IPS-20b (cell line): ENCODE data around the gene WDR18.

Experiments
- H3K27ac ChIP-seq: one replicate; pipeline ENCODE4 v1.5.1; 2013; ENCODE audit warnings: low read length
- H3K27me3 ChIP-seq: 2 replicates; pipeline ENCODE4 v1.6.1; 2013; ENCODE audit warnings: mild to moderate bottlenecking, low read length, inconsistent platforms; ENCODE audit not compliant: insufficient read depth
- H3K36me3 ChIP-seq: 2 replicates; pipeline ENCODE4 v1.6.1; 2013; ENCODE audit warnings: low read depth, mild to moderate bottlenecking, inconsistent platforms, low read length, moderate library complexity; ENCODE audit not compliant: insufficient read depth
- H3K4me1 ChIP-seq: 2 replicates; pipeline ENCODE4 v1.6.1; 2013; ENCODE audit warnings: mild to moderate bottlenecking, control low read depth, inconsistent platforms, low read length, moderate library complexity; ENCODE audit not compliant: insufficient read depth
- H3K4me3 ChIP-seq: 2 replicates; pipeline ENCODE4 v1.5.1; 2013; ENCODE audit warnings: mild to moderate bottlenecking, low read length, inconsistent platforms
- H3K9ac ChIP-seq: 2 replicates; pipeline ENCODE4 v1.6.1; 2013; ENCODE audit warnings: low read depth, mild to moderate bottlenecking, inconsistent platforms, low read length, moderate library complexity
- H3K9me3 ChIP-seq: 2 replicates; pipeline ENCODE4 v1.6.1; 2013; ENCODE audit warnings: mild to moderate bottlenecking, low read depth, low read length, inconsistent platforms; ENCODE audit not compliant: insufficient read depth

WDR18 gene

GRCh38 chr19:943551-944170 is 40.5 kb upstream of the WDR18 start:
- H3K27ac ChIP-seq = no peak overlapping the region
- no peaks in the 10 kb centered on the region for H3K4me1 ChIP-seq
- no peaks in the 10 kb centered on the region for H3K9me3 ChIP-seq
- H3K9ac ChIP-seq = no peak overlapping the region
- no peak overlapping the region for H3K4me3 ChIP-seq
- H3K36me3 ChIP-seq = peaks cover 18% of the 10 kb centered on the region
- H3K27me3 ChIP-seq = no peaks in the 10 kb centered on the region

- Histone ChIP-seq H3K4me1 (no peaks in the 10 kb centered on the region), H3K4me3 (no peak overlapping the region), H3K27ac (no peak overlapping the region), H3K9me3 (no peaks in the 10 kb centered on the region), H3K27me3 (no peaks in the 10 kb centered on the region), H3K9ac (no peak overlapping the region), H3K36me3 (peaks cover 18% of the 10 kb centered on the region)
These were observed 40.0 kb upstream of the WDR18 start for GRCh38 chr19:944171-944567.

- Histone ChIP-seq H3K4me1 (no peaks in the 10 kb centered on the region), H3K36me3 (peaks cover 15% of the 10 kb centered on the region), H3K9me3 (no peaks in the 10 kb centered on the region), H3K27ac (no peak overlapping the region), H3K27me3 (no peaks in the 10 kb centered on the region), H3K9ac (no peak overlapping the region), H3K4me3 (no peak overlapping the region)
These were observed 39.4 kb upstream of the WDR18 start for GRCh38 chr19:944663-945241.

GRCh38 chr19:945401-946252 is 38.5 kb upstream of the WDR18 start:
- Histone ChIP-seq H3K9ac (no peak overlapping the region), H3K4me3 (no peak overlapping the region), H3K27me3 (no peaks in the 10 kb centered on the region), H3K4me1 (no peaks in the 10 kb centered on the region), H3K9me3 (no peaks in the 10 kb centered on the region), H3K27ac (no peak overlapping the region), H3K36me3 (peaks cover 15% of the 10 kb centered on the region)

GRCh38 chr19:947090-947706 is 36.9 kb upstream of the WDR18 start:
- Histone ChIP-seq H3K9ac (no peak overlapping the region), H3K36me3 (peaks cover 15% of the 10 kb centered on the region), H3K4me1 (no peaks in the 10 kb centered on the region), H3K4me3 (no peak overlapping the region), H3K27me3 (no peaks in the 10 kb centered on the region), H3K9me3 (no peaks in the 10 kb centered on the region), H3K27ac (no peak overlapping the region)

- H3K4me3 ChIP-seq = no peak overlapping the region
- H3K36me3 ChIP-seq = peaks cover 10% of the 10 kb centered on the region
- no peaks in the 10 kb centered on the region for H3K9me3 ChIP-seq
- no peak overlapping the region for H3K9ac ChIP-seq
- no peaks in the 10 kb centered on the region for H3K27me3 ChIP-seq
- no peak overlapping the region for H3K27ac ChIP-seq
- peaks cover 5% of the 10 kb centered on the region; the same call in 1 of the 2 replicates for H3K4me1 ChIP-seq
These were observed 36.2 kb upstream of the WDR18 start for GRCh38 chr19:947707-948539.

GRCh38 chr19:948842-949496 is 35.2 kb upstream of the WDR18 start:
- H3K36me3 ChIP-seq = peaks cover 5% of the 10 kb centered on the region; the same call in 1 of the 2 replicates
- no peak overlapping the region for H3K4me3 ChIP-seq
- H3K9ac ChIP-seq = no peak overlapping the region
- no peaks in the 10 kb centered on the region for H3K27me3 ChIP-seq
- no peaks in the 10 kb centered on the region for H3K9me3 ChIP-seq
- no peak overlapping the region for H3K27ac ChIP-seq
- peaks cover 6% of the 10 kb centered on the region; the same call in 1 of the 2 replicates for H3K4me1 ChIP-seq

- Histone ChIP-seq H3K4me3 (no peak overlapping the region), H3K9ac (no peak overlapping the region), H3K4me1 (peaks cover 10% of the 10 kb centered on the region; the same call in 1 of the 2 replicates), H3K27me3 (no peaks in the 10 kb centered on the region), H3K27ac (no peak overlapping the region), H3K36me3 (peaks cover 5% of the 10 kb centered on the region; the same call in 1 of the 2 replicates), H3K9me3 (no peaks in the 10 kb centered on the region)
These were observed 33.6 kb upstream of the WDR18 start for GRCh38 chr19:950352-951066.

- Histone ChIP-seq H3K27ac (peak overlapping the region; percentile 71), H3K4me1 (peaks cover 17% of the 10 kb centered on the region; the same call in 1 of the 2 replicates), H3K36me3 (peaks cover 4% of the 10 kb centered on the region; the same call in 1 of the 2 replicates), H3K9me3 (no peaks in the 10 kb centered on the region), H3K27me3 (no peaks in the 10 kb centered on the region), H3K9ac (peak overlapping the region; percentile 61; the same call in 1 of the 2 replicates), H3K4me3 (no peak overlapping the region)
These were observed 32.0 kb upstream of the WDR18 start for GRCh38 chr19:952049-952679.
